Measurements from ENCODE around the gene PEX16.
"Not testable (repeated sequence)": the region's sequence is repeated elsewhere in the genome, so short reads cannot be mapped to it uniquely, and the experiment has no call there.

The PEX16 gene

DNA sequence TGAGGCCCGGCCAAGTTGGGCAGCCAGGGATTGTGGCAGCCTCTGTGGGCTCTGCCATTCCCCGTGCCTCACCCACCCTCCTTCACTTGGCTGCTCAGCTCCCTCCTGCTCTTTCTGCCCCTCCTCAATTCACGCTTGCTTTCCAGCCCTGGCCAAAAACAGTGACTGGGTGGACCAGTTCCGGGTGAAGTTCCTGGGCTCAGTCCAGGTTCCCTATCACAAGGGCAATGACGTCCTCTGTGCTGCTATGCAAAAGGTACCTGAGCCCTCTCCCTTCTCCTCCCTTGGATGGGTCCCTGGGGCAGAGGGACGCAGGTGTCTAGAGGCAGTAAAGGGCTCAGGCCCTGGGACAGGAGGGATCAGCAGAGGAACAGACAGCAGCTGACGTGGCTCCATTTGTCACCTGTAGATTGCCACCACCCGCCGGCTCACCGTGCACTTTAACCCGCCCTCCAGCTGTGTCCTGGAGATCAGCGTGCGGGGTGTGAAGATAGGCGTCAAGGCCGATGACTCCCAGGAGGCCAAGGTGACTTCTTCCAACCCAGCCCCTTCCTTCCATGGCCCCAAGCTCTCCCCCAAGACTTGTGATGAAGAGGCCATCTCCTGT, 13.3 kb downstream of the PEX16 start:
- no peaks in the 10 kb centered on the region for H3K9me3 ChIP-seq (ENCODE audit: control extremely low read depth in 1 of 5, control insufficient read depth in 4 of 5, insufficient read depth in 2 of 5, low read depth in 1 of 5, low read length in 4 of 5)
- ChIA-PET POLR2A (no interaction called here), CTCF (interaction anchor here (0.5 kb wide), 1 partner anchor 74 kb away, joined by 4 read pairs; no protein-coding TSS in a partner anchor)
- peaks cover 0 to 5% (median 1%) of the 10 kb centered on the region in 4 experiments for H3K36me3 ChIP-seq (ENCODE audit: control insufficient read depth in 4 of 4, insufficient read depth in 4 of 4, low read length in 3 of 4)
- peaks cover 0 to 27% (median 9%) of the 10 kb centered on the region in 5 experiments for H3K27me3 ChIP-seq (replicated peaks in 2 of 5; ENCODE audit: control insufficient read depth in 4 of 5, insufficient read depth in 5 of 5, low read length in 4 of 5)
- 95% methylated on average over 13 of the region's 15 CpGs for WGBS (ENCODE audit: insufficient coverage)
- H3K27ac ChIP-seq (ENCODE audit: insufficient read depth in 1 of 2, low read depth in 1 of 2, low read length in 2 of 2, poor library complexity in 1 of 2, severe bottlenecking in 2 of 2): no peak overlapping the region
- no peak overlapping the region for H3K4me3 ChIP-seq (ENCODE audit: control insufficient read depth in 1 of 7, extremely low read depth in 1 of 7, insufficient read depth in 4 of 7, low read depth in 2 of 7, low read length in 6 of 7)
- H3K4me1 ChIP-seq (ENCODE audit: control extremely low read depth in 1 of 4, control insufficient read depth in 4 of 4, insufficient read depth in 4 of 4, low read length in 3 of 4): peaks cover 0 to 17% (median 7%) of the 10 kb centered on the region in 4 experiments
- no peak for DNase-seq

DNA sequence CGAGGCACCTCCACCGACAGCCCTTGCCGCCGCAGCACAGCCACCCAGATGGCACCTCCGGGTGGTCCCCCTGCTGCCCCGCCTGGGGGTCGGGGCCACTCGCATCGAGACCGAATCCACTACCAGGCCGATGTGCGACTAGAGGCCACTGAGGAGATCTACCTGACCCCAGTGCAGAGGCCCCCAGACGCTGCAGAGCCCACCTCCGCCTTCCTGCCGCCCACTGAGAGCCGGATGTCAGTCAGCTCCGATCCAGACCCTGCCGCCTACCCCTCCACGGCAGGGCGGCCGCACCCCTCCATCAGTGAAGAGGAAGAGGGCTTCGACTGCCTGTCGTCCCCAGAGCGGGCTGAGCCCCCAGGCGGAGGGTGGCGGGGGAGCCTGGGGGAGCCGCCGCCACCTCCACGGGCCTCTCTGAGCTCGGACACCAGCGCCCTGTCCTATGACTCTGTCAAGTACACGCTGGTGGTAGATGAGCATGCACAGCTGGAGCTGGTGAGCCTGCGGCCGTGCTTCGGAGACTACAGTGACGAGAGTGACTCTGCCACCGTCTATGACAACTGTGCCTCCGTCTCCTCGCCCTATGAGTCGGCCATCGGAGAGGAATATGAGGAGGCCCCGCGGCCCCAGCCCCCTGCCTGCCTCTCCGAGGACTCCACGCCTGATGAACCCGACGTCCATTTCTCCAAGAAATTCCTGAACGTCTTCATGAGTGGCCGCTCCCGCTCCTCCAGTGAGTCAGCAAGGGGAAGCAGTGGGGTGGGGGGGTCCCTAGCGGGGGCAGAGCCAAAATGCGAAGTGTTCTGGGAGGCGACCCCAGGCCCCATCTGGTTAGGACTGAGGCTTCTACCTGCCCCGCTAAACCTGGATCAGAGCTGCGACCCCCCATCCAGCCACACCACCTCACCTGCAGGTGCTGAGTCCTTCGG, 15.0 kb downstream of the PEX16 start:
- DNase-seq: no peak
- Histone ChIP-seq H3K27ac (ENCODE audit: insufficient read depth in 1 of 2, low read depth in 1 of 2, low read length in 2 of 2, poor library complexity in 1 of 2, severe bottlenecking in 2 of 2) (no peak overlapping the region), H3K27me3 (replicated peaks in 2 of 5; ENCODE audit: control insufficient read depth in 4 of 5, insufficient read depth in 5 of 5, low read length in 4 of 5) (peaks cover 0 to 44% (median 16%) of the 10 kb centered on the region in 5 experiments), H3K36me3 (ENCODE audit: control insufficient read depth in 4 of 4, insufficient read depth in 4 of 4, low read length in 3 of 4) (no peaks in the 10 kb centered on the region), H3K4me1 (ENCODE audit: control extremely low read depth in 1 of 4, control insufficient read depth in 4 of 4, insufficient read depth in 4 of 4, low read length in 3 of 4) (peaks cover 0 to 23% (median 12%) of the 10 kb centered on the region in 4 experiments), H3K9me3 (ENCODE audit: control extremely low read depth in 1 of 5, control insufficient read depth in 4 of 5, insufficient read depth in 2 of 5, low read depth in 1 of 5, low read length in 4 of 5) (no peaks in the 10 kb centered on the region), H3K4me3 (ENCODE audit: control insufficient read depth in 1 of 7, extremely low read depth in 1 of 7, insufficient read depth in 4 of 7, low read depth in 2 of 7, low read length in 6 of 7) (no peak overlapping the region)
- 98% methylated on average over 45 of the region's 56 CpGs for WGBS (ENCODE audit: insufficient coverage)
- POLR2A ChIA-PET: no interaction called here
- CTCF ChIA-PET: interaction anchor here (0.8 kb wide), 1 partner anchor 12 kb away, joined by 3 read pairs; no protein-coding TSS in a partner anchor

DNA sequence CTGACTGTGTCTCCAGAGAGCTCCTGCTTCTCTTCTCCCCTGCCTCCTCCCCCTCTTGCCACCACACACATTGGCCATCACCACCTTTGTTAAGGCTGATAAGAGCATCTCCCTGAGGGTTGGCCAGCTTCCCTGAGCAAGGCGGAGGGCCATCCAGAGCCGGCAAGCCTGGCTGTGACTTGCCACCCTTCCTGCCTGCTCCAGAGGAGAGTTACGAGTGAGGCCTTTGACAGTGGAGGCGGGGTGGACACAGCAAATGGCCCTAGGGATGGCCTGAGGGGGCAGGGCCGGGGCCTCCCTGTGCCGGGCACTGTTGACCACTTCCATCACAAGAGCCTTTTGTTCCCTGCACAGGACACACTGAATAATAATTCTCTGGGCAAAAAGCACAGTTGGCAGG, 16.1 kb downstream of the PEX16 start:
- CTCF ChIA-PET: no interaction called here

DNA sequence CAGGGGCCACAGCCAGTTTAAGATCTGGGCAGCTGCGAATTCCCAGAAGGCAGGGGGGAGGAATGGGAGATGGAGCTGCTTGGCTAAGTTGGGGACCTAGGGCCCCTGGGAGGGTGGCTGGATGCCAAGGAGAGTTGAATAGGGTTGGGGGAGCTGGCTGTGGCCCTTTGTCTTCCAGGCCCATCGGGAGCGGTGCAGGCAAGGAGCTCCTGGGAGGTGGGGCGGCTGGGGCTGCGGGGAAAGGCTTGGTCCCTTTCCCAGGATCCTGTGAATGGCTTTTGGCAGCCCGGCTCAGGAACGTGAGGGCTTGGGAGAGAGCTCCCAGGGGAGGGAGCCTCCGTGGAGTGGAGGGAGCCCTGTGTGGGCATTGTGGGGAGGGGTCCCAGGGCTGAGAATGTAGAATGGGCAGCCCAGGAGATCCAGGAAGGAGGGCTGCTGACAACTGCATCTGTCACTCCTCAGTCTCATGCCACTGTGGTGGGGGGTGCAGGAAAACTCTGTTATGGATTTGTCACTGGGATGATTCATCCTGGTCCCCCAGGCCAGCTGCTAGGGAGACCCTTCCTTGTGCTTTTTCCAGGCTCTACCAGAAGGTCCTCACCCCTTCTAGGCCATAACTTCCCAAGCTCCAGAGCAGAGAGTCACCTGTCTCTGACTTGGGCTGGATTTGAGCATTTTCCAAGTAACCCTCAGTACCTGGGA, 16.6 kb downstream of the PEX16 start:
- H3K4me3 ChIP-seq (ENCODE audit: control insufficient read depth in 1 of 7, extremely low read depth in 1 of 7, insufficient read depth in 4 of 7, low read depth in 2 of 7, low read length in 6 of 7): no peak overlapping the region
- no peak for DNase-seq
- ChIA-PET CTCF (interaction anchor here (1.2 kb wide), 1 partner anchor 15 kb away, joined by 3 read pairs; no protein-coding TSS in a partner anchor), POLR2A (interaction anchor here (0.6 kb wide), 1 partner anchor 29 kb away, joined by 3 read pairs; no protein-coding TSS in a partner anchor)
- H3K9me3 ChIP-seq (ENCODE audit: control extremely low read depth in 1 of 5, control insufficient read depth in 4 of 5, insufficient read depth in 2 of 5, low read depth in 1 of 5, low read length in 4 of 5): no peaks in the 10 kb centered on the region
- H3K4me1 ChIP-seq (ENCODE audit: control extremely low read depth in 1 of 4, control insufficient read depth in 4 of 4, insufficient read depth in 4 of 4, low read length in 3 of 4): peaks cover 0 to 19% (median 11%) of the 10 kb centered on the region in 4 experiments
- no peak overlapping the region for H3K27ac ChIP-seq (ENCODE audit: insufficient read depth in 1 of 2, low read depth in 1 of 2, low read length in 2 of 2, poor library complexity in 1 of 2, severe bottlenecking in 2 of 2)
- no peaks in the 10 kb centered on the region for H3K36me3 ChIP-seq (ENCODE audit: control insufficient read depth in 4 of 4, insufficient read depth in 4 of 4, low read length in 3 of 4)
- 60% methylated on average over 7 of the region's 8 CpGs for WGBS (ENCODE audit: insufficient coverage)
- H3K27me3 ChIP-seq (replicated peaks in 2 of 5; ENCODE audit: control insufficient read depth in 4 of 5, insufficient read depth in 5 of 5, low read length in 4 of 5): peaks cover 0 to 60% (median 19%) of the 10 kb centered on the region in 5 experiments

More for the DNA sequence above, 16.1 kb downstream of the PEX16 start:
- Histone ChIP-seq H3K36me3 (ENCODE audit: control insufficient read depth in 4 of 4, insufficient read depth in 4 of 4, low read length in 3 of 4) (no peaks in the 10 kb centered on the region), H3K4me1 (ENCODE audit: control extremely low read depth in 1 of 4, control insufficient read depth in 4 of 4, insufficient read depth in 4 of 4, low read length in 3 of 4) (peaks cover 0 to 23% (median 12%) of the 10 kb centered on the region in 4 experiments), H3K4me3 (ENCODE audit: control insufficient read depth in 1 of 7, extremely low read depth in 1 of 7, insufficient read depth in 4 of 7, low read depth in 2 of 7, low read length in 6 of 7) (no peak overlapping the region), H3K9me3 (ENCODE audit: control extremely low read depth in 1 of 5, control insufficient read depth in 4 of 5, insufficient read depth in 2 of 5, low read depth in 1 of 5, low read length in 4 of 5) (no peaks in the 10 kb centered on the region), H3K27me3 (replicated peaks in 2 of 5; ENCODE audit: control insufficient read depth in 4 of 5, insufficient read depth in 5 of 5, low read length in 4 of 5) (peaks cover 0 to 54% (median 18%) of the 10 kb centered on the region in 5 experiments), H3K27ac (ENCODE audit: insufficient read depth in 1 of 2, low read depth in 1 of 2, low read length in 2 of 2, poor library complexity in 1 of 2, severe bottlenecking in 2 of 2) (no peak overlapping the region)
- POLR2A ChIA-PET: no interaction called here
- WGBS (ENCODE audit: insufficient coverage): 95% methylated on average over 6 of the region's 6 CpGs
- no peak for DNase-seq

DNA sequence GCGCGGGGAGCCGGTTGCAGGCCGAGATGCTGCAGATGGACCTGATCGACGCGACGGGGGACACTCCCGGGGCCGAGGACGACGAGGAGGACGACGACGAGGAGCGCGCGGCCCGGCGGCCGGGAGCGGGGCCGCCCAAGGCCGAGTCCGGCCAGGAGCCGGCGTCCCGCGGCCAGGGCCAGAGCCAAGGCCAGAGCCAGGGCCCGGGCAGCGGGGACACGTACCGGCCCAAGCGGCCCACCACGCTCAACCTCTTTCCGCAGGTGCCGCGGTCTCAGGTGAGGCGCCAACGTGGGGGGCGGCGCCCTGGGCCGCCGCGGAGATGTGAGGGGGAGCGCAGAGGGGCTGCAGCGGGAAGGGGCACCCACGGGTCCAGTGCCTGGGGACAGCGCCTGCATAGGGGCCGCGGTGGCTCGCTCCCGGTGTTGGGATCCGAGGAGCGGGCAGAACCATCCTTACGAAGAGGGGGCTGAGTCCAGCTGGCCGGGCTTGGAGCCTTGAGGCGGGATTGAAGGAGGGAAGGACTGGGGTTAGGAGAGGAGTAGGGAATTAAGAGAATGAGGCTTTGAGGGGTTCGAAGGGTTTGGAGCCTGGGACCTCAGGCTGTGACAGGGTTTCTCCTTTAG, 17.4 kb downstream of the PEX16 start:
- CTCF ChIA-PET: interaction anchor here (1.2 kb wide), 1 partner anchor 15 kb away, joined by 3 read pairs; no protein-coding TSS in a partner anchor
- H3K36me3 ChIP-seq (ENCODE audit: control insufficient read depth in 4 of 4, insufficient read depth in 4 of 4, low read length in 3 of 4); DNase-seq; H3K9me3 ChIP-seq (ENCODE audit: control extremely low read depth in 1 of 5, control insufficient read depth in 4 of 5, insufficient read depth in 2 of 5, low read depth in 1 of 5, low read length in 4 of 5); H3K27ac ChIP-seq (ENCODE audit: insufficient read depth in 1 of 2, low read depth in 1 of 2, low read length in 2 of 2, poor library complexity in 1 of 2, severe bottlenecking in 2 of 2); POLR2A ChIA-PET: not testable (repeated sequence)
- 13% methylated on average over 24 of the region's 59 CpGs for WGBS (ENCODE audit: insufficient coverage)
- H3K4me1 ChIP-seq (ENCODE audit: control extremely low read depth in 1 of 4, control insufficient read depth in 4 of 4, insufficient read depth in 4 of 4, low read length in 3 of 4): peaks cover 0 to 13% (median 9%) of the 10 kb centered on the region in 4 experiments
- H3K27me3 ChIP-seq (replicated peaks in 2 of 5; ENCODE audit: control insufficient read depth in 4 of 5, insufficient read depth in 5 of 5, low read length in 4 of 5): peaks cover 0 to 66% (median 21%) of the 10 kb centered on the region in 5 experiments
- peak overlapping the region in 3 of 7 experiments; percentile 36 to 61 (median 48) for H3K4me3 ChIP-seq (ENCODE audit: control insufficient read depth in 1 of 7, extremely low read depth in 1 of 7, insufficient read depth in 4 of 7, low read depth in 2 of 7, low read length in 6 of 7)

DNA sequence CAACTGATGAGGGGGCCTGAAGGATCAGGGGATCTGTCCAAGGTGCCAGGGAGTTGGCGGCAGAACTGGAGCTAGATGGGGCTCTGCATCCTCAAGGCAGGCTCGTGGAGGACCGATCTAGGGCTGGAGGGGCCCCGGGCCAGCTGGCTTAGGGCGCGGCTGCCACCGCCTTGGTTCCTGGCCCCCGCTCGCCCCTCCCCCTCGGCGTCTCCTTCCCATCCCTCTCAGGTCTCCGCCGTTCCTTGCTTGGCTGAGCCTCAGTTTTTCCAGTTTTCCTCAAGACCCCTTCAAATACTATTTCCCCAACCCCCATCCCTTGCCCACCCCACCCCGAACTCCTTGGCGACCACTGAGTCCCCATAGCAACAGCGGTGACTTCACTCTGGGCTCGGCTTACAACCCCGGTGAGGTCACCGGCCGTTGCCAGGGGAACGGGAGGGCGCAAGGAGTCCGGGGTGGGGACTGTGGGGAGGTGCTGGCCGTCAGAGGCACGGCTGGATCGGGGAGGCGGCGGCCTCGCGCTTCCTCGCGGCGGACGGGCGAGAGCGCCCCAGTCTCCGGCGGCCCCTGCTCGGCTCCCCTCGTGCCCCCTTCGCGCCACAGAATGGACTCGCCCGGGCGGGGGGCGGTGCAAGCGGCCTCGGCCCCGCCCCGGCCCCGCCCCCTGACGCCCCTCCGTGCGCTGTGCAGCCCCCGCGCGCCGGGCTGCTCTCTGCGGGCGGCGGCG, 18.1 kb downstream of the PEX16 start:
- DNase-seq: peak; percentile 77 to 89 (median 85)
- H3K27me3 ChIP-seq (replicated peaks in 2 of 5; ENCODE audit: control insufficient read depth in 4 of 5, insufficient read depth in 5 of 5, low read length in 4 of 5): peaks cover 0 to 71% (median 21%) of the 10 kb centered on the region in 5 experiments
- no peaks in the 10 kb centered on the region for H3K9me3 ChIP-seq (ENCODE audit: control extremely low read depth in 1 of 5, control insufficient read depth in 4 of 5, insufficient read depth in 2 of 5, low read depth in 1 of 5, low read length in 4 of 5)
- ChIA-PET CTCF (interaction anchor here (0.6 to 1.2 kb wide), 4 partner anchors 16 to 489 kb away, joined by 3 read pairs; no protein-coding TSS in a partner anchor), POLR2A (interaction anchor here (1.5 kb wide), 1 partner anchor 19 kb away, joined by 6 read pairs; the partner anchor contains the start of gene PEX16)
- no peaks in the 10 kb centered on the region for H3K36me3 ChIP-seq (ENCODE audit: control insufficient read depth in 4 of 4, insufficient read depth in 4 of 4, low read length in 3 of 4)
- H3K27ac ChIP-seq (ENCODE audit: insufficient read depth in 1 of 2, low read depth in 1 of 2, low read length in 2 of 2, poor library complexity in 1 of 2, severe bottlenecking in 2 of 2): no peak overlapping the region
- peak overlapping the region; percentile 24 to 65 (median 40) for H3K4me3 ChIP-seq (ENCODE audit: control insufficient read depth in 1 of 7, extremely low read depth in 1 of 7, insufficient read depth in 4 of 7, low read depth in 2 of 7, low read length in 6 of 7)
- peaks cover 0 to 13% (median 9%) of the 10 kb centered on the region in 4 experiments for H3K4me1 ChIP-seq (ENCODE audit: control extremely low read depth in 1 of 4, control insufficient read depth in 4 of 4, insufficient read depth in 4 of 4, low read length in 3 of 4)
- WGBS (ENCODE audit: insufficient coverage): under 1% methylated on average over 31 of the region's 62 CpGs

All from common myeloid progenitor, CD34-positive (primary cell).